ENCODE results near the gene MKRN2OS.

DNA sequence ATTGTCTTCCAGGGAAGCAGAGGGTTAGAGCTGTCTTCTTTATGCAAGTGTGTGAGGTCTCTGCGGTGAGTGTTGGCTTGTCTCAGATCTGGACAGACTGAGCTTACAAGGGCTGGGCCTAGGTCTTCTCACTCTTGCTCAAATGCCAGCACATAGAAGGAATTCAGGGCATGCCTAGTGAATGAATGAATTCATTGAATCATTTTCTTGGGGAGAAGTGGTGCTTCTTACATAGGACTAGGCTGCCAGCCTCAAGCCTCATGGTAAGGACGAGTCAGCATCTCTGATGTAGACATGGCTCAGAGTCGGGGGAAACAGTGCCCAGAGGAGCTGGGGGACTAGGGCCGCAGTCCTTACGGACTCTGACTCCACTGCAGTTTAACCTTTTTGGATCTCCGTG, 28.8 kb upstream of the MKRN2OS start:
- TF ChIP-seq, protein P1, sequence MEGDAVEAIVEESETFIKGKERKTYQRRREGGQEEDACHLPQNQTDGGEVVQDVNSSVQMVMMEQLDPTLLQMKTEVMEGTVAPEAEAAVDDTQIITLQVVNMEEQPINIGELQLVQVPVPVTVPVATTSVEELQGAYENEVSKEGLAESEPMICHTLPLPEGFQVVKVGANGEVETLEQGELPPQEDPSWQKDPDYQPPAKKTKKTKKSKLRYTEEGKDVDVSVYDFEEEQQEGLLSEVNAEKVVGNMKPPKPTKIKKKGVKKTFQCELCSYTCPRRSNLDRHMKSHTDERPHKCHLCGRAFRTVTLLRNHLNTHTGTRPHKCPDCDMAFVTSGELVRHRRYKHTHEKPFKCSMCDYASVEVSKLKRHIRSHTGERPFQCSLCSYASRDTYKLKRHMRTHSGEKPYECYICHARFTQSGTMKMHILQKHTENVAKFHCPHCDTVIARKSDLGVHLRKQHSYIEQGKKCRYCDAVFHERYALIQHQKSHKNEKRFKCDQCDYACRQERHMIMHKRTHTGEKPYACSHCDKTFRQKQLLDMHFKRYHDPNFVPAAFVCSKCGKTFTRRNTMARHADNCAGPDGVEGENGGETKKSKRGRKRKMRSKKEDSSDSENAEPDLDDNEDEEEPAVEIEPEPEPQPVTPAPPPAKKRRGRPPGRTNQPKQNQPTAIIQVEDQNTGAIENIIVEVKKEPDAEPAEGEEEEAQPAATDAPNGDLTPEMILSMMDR (conservative IDR thresholded peaks at IDR 0.05; ENCODE audit: low read length) = no peak
- no peak for TF ChIP-seq EZH2phosphoT487 (IDR thresholded peaks at IDR 0.05; ENCODE audit: borderline replicate concordance, low read depth, low read length)

Data from OCI-LY7 (cell line).